Hematopoietic multipotent progenitor cell treated with erythropoietin and hydrocortisone succinate and interleukin-3 and kit ligand, for 4 days (in vitro differentiated cells): ENCODE results near the gene SELENON.
A peak's percentile ranks its signal among the peaks of the same experiment; 100 is the strongest.

Experiments used
- DNase-seq: peaks from one replicate; pipeline ENCODE4 v3.0.0-alpha.2; 2015

The SELENON gene

DNA sequence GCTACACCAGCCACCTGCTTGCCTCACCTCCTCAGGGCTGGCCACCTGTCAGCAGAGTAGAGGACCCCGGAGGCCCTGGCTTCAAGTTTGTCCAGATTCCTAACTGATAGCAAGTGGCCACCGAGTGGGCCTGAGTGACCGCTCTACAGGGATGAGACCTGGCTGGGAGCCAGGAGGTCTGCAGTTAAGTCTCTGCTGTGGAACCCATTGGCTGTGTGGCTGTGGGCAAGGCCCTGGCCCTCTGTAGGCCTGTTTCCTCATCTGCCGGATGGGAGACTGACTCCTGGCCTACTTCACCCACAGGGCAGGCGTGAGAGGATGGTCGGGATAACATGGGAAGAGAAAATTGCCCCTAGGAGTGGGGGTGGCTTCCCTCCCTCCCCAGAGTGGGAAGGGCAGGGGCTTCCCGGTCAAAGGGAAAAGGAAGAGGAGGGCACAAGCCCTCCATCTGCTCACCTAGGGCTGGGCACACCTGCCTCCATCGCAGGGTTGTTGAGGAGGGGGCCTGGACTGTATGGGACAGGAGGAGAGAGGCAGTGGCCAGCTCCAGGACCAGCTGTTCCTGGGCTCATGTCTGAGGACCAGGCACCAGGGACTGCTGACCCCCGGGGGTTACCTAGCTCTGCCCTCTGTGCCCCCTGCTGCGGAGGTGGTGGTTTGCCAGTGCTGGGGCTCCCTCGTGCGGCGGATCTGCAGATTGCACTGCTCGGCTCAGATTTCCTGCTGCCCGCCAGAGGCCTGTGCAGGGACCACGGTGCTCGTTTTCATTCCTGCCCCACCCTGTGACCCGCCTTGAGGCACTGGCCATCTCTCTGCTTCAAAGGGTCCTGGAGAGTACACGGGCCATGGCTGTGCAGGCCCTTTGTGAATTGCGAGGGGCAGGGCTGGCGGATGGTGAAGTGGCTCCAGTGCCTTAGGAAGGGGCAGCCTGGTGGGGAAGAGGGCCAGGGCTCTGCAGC, 10.6 kb downstream of the SELENON start:
- peak; percentile 82 for DNase-seq

DNA sequence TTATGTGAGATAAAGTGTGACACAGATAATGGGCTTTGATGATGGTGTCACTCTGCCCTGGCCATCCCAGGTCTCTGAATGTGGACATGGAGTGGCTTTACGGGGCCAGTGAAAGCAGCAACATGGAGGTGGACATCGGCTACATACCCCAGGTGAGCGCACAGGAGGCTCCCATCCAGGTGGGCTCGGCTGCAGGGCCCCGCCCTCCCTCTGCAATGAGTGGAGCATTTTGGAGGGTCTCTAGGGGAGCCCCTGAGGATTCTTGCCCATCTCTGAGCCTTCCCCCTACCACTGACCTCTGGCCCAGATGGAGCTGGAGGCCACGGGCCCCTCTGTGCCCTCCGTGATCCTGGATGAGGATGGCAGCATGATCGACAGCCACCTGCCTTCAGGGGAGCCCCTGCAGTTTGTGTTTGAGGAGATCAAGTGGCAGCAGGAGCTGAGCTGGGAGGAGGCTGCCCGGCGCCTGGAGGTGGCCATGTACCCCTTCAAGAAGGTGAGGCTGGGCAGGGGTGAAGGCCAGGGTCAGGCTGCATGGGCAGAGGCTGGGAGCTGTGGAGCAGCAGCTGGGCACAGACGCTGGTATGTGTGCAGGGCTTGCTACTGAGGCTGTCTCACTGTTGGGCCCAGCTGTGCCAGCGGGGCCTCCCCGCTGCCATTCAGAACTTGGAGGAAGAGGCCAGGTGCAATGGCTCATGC, 11.5 kb downstream of the SELENON start:
- no peak for DNase-seq

DNA sequence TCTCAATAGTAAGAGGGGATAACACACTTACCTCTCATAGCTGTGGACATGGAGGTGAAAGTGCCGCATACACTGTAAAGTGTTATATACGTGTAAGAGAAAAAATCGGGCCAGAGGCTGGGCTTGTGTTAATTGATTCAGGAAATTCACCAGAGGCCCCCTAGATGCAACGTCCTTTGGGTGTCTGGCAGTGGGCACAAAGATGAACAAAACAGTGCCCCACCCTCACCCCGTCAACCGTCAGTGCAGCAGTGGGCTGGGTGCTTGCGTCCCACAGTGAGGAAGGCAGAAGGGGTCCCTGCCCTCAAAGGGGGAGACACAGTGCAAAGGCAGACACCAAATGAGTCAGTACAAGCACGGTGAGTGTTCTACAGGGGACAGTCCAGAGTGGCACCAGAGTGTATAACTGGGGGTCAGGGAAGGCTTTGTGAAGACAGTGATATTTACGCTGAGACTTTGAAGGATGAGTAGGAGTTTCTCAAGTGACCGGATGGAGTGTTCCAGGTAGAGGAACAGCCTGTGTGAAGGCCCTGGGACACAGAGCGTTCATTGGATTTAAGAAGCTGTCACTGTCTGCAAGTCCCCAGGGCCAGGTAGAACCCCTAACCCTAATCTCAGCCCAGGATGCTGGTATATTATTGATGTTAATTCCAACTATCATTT, 13.2 kb downstream of the SELENON start:
- DNase-seq: no peak

DNA sequence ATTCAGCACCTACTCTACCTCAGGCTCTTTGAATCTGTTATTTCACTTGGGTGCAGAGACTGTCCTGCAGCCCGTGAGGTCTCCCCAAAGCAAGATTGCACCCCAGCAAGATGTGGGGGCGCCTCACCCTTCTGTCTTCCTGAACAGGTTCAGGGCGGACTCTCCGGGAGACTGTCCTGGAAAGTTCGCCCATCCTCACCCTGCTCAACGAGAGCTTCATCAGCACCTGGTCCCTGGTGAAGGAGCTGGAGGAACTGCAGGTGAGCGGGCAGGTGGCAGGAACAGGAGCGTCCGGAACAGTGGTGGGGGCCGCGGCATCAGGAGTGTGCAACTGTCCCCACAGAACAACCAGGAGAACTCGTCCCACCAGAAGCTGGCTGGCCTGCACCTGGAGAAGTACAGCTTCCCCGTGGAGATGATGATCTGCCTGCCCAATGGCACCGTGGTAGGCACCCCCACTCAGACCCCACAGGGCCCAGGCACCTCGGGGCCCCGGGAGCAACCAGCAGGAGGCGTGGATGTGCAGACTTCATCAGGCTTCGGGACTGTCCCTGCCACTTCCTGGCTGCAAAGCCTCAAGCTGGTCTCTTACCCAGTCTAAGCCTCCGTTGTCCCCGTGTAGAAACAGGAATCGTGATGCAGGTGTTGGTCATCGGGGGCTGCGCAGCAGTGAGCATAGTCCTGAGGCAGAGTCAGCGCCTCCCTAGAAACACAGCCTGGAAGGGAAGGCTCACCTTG, 13.9 kb downstream of the SELENON start:
- no peak for DNase-seq

DNA sequence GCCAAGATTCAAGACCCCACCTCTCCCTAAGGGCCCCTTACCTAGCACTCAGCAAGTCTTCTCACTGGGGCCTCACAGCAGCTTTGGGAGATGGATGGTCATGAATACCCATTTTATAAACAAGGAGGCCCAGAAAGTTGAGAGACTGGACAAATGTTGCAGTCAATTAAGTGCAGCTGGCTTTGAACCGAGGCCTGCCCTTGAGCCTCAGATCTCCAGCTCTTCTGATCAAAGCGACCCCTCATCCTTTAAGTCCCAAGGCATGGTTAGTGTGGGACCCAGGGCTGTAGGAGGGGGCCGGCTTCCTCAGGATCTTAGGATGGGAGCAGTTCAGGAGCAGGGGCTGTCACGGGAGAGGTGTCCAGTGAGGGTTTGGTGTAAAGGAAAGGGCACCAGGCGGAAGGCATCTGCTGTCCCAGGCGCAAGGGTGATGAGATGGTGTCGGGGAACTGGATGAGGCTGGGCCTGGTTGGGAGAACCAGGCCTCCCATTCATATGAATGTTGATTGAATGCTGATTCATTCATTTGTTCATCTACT, 14.6 kb downstream of the SELENON start:
- no peak for DNase-seq

DNA sequence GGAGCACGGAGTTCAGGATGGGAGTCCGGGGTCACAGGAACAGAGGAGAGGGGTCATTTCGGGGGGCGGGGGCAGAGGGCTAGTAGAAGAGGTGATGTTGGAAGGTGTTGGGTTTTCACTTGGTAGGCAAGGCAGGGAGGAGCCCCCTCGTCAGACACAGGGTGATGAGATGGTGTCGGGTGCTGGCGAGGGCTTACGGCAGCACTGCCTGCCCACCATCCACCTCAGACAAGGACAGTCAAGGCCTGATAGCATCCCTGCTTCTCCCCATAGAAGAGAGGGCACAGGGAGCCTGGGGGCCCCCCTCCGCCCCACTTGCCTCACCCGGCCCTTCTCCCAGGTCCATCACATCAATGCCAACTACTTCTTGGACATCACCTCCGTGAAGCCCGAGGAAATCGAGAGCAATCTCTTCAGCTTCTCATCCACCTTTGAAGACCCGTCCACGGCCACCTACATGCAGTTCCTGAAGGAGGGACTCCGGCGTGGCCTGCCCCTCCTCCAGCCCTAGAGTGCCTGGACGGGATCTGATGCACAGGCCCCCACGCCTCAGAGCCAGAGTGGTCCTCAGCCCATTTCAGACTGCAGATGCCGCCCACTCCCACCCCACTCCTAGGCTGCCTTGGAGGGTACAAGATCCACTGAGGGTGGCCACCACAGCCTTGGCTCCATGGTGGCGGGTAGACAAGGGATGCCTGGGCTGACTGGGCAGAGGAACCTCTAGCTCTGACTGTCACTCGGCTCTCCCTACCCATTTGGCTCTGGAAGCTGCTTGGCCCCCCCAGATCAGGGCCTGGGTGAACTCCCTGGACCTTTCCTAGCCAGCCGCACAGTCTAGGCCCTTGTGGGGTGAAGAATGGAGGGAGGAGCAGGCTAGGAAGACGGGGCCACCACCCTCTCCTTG, 15.5 kb downstream of the SELENON start:
- DNase-seq: no peak

DNA sequence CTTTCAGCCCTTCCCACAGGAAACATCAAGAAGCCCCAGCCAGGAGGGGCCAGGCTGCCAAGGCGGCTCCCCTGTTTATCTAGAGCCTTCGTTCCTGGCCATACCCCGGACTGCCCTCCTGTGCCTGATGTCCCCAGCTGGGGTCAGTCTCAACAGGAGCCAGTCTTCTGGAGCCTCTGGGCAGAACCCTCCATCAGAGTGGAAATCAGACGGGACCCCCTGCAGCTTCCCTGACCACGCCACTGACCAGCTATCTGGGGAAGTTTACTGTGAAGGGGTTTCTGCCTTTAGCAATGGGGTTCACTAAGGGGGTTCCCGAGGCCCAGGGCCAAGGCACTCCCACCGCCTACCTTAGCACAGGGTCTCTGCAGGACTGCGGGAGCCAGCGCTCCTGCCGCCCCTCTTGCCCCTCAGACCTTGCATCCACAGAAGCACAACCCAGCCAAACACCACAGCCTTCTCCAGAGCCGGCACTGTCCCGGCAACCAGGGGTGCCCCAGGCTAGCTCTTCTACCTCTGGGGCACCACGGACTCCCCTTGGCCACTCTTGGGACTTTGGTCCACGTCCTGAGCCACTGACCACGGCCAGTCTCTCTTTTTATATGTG, 16.2 kb downstream of the SELENON start:
- no peak for DNase-seq

DNA sequence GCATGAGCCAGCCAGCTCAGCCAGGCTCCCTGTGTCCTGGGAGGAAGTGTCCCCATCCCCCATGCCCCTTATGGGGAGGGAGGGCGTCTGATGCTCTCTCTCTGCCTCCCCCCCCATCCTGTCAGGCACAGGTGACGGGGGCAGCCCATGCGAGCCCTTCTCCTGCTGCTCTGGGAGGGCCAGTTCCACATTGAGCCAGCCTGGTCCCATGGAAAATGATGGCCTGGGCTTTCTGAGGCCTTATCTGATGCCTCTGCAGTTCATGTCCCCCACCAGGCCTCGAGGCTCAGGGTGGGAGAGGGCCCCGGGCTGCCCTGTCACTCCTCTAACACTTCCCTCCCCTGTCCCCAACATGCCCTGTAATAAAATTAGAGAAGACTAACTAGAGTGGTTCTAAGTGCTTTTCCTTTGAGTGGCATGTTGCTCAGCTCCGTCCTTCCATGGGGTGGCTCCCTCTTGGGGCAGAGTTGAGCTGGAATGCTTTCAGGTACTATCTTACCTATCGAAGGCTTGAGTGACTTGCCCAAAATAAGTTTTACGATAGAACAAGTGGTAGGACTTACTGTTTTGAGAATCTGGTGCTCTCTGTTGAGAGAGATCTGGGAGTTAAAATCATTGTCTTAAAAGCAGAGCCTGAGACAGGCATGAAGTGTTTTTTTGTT, 18.0 kb downstream of the SELENON start:
- DNase-seq: no peak

DNA sequence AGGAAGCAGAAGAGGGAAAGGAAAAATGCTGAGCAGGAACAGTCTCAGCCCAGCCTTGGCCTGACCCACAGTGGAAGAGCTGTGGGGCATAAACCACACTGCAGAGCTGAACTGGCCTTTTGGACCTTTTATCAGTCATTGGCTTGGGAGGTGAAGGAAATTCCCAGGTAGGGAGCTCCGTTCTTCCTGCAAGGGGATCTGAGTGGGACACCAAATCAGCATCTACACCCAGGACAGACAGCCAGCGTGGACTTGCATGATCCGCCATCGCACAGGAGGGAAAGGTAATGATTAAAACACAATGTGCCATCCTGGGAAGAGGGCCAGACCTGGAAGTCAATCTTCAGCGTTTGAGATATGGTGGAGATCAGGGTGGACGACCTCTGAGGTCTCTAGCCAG, 18.6 kb downstream of the SELENON start:
- no peak for DNase-seq

DNA sequence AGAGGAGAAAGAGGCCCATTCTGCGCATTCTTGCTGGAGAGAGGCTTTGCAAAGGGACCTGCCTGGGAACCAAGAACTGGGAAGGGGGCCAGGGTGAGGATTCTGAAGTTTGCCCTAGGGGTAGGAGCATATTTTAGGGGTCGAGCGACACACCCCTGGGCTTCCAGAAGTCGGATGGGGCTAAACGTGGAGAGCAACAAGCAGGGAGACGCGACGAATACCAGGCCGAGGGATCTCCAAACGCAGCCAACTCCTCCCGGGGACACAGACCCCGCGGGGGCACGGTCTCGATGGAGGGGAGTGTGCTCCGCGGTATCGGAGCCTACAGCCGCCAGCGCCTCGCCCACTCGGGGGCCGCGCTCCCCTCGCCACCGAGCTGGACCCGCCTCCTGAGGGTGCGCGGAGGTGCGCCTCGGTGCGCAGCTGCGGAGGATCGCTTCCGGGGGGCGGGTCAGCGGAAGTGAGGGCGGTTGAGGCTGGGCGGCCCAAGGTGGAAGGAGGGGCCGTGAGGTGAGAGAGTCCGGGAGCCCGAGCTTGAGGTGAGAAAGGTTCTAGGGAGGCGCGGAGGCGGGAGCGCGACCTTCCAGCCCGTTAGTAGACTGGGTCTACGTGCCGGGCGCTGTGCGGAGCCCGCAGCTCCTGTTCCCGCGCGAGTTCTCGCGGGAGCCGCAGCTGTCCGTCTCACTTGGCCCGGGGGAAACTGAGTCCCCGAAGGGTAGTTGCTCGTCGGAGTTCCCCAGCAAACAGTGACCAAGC, 19.7 kb downstream of the SELENON start, which contains the start of gene MTFR1L:
MTFR1L (plus strand) TSS at position 464 of the 756 bp plus-strand sequence. CDS start 3,151 bp downstream, outside the sequence.
- peak; percentile 94 for DNase-seq

DNA sequence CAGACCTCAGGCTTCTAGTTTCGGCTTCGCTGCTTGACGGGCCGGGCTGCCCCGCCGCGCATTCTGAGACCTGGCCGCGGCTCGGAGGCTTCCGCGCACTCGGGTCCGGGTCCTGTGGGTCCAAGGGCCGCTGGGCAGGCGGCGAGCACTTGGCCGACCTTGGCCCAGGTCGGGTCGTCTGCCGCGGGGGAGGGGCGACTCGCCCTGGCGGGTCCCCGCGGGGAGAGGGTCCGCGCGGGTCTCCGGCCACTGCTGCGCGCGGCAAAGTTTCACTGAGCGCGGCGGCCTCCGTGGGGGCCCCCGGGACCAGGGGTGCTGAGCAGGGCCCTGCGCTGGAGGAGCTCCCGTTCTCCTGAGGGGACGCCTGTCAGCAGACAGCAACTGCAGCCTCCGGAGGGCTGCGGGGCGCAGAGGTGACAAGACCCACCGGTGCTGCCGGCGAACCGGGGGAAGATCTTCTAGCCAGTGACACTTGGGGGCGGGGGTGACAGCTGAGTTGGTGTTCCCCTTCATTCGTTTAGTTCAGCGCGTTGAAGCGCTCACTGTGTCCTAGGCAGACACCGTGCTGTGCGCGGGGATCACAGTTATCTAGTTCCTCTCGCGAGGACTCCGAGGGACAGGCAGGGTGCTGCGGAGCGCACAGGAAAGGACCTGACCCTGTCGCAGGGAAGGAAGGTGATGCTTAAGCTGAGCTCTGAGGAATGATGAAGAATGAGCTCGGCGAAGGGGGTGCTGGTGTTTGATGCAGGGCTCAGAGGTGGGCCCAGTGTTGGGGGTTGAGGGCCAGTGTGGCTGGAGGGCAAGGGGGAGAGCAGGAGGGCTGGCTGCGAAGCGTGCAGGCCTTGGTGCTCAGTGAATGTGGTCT, 20.5 kb downstream of the SELENON start:
- DNase-seq: peak; percentile 90

DNA sequence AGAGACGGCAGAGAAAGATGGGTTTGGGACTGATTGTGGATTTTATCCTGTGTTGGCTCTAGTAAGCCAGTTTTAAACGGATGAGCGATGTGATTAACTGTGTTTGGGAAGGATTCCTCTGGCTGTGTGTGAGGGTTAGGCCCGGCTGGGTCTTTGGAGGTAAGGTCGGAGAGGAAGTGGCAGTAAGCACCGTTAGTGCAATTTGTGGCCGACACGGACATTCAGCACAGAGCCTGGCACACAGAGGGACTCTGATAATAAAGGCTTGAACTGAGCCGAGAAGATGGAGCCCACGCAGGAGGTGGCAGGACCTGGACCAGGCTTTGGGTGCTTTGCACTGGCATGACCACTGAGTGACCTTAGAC, 21.1 kb downstream of the SELENON start:
- DNase-seq: peak; percentile 41

DNA sequence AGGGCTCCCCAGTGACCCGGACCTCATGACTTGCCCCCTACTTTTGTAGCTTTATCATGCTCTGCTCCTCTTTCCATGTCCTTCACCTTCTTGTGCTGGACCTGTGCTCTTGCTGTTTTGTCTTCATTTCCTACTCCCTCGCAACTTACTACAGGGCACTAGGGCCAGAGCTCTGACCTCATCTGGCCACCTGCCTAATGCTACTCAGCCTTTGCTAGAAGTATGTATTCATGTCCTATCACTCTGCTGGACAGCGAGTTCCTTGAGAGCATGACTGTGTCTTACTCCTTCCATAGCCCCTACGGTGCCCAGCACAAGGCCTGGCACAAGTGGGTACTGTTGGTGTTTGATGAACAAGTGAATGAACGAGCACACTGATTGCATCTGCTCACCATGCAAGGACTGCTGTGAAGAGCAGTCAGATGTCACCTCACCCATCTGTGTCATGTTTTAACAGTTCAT, 21.7 kb downstream of the SELENON start:
- DNase-seq: no peak

DNA sequence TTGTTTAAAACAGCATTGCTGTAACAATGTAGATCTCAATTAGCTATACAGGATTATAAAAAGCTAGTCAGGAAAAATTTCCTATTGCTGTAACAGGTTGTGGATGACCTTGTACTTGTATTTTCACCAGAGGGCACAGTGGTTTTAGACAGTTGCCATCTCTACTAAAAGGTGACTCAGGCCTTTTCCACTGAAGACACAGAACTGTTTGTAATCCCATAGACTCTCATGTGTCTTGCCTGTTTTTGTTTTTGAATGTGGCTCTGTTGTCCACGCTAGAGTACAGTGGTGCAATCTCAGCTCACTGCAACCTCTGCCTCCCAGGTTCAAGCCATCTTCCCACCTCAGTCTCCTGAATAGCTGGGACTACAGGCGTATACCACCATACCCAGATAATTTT, 25.6 kb downstream of the SELENON start:
- DNase-seq: no peak

DNA sequence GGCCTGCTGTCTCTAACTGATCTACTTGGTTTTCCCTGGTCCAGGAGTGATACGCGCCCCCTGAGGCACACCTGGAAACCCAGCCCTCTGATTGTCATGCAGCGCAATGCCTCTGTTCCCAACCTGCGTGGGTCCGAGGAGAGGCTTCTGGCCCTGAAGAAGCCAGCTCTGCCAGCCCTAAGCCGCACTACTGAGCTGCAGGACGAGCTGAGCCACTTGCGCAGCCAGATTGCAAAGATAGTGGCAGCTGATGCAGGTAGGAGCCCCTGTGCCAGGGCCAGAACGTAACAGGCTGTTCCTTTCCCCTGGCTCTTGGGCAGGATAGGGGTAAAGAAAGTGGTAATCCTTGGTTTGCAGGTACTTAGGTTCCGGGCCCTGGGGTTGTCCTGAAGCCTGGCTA, 26.6 kb downstream of the SELENON start:
- no peak for DNase-seq

DNA sequence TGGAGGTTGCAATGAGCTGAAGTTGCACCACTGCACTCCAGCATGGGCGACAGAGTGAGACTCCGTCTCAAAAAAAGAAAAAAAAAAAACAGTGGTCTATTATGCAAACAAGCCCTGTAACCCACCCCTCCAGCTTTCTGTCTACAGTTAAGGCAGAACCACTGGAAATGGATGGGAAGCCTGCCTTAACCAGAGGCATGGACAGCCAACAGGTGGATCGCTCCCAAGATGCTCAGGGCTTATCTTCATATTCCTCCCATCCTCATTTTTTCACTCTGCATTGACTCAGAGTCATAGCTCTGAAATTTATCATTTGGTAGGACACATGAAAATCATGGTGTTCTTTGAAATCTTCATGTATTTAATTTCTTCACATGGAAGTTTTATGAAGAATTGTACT, 28.5 kb downstream of the SELENON start:
- no peak for DNase-seq

DNA sequence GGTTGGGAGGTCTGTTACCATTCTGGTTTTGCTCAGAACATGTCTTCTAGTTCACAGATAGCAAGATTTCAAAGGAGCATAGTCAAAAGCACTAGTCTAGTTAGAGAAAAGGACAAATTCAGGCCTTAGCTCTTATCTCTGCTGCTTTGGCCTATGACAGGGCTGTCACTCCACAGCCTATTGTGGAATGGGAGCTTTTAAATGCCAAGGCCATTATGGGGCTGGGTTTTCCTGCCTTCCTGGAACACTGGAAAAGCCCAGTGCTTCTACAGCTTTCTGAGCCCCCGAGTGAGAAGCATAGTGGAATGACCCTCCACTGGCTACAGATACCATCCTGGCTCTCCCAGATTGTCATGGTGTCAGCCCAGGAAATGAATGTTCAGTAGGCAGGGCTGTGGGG, 29.1 kb downstream of the SELENON start:
- DNase-seq: peak; percentile 9

DNA sequence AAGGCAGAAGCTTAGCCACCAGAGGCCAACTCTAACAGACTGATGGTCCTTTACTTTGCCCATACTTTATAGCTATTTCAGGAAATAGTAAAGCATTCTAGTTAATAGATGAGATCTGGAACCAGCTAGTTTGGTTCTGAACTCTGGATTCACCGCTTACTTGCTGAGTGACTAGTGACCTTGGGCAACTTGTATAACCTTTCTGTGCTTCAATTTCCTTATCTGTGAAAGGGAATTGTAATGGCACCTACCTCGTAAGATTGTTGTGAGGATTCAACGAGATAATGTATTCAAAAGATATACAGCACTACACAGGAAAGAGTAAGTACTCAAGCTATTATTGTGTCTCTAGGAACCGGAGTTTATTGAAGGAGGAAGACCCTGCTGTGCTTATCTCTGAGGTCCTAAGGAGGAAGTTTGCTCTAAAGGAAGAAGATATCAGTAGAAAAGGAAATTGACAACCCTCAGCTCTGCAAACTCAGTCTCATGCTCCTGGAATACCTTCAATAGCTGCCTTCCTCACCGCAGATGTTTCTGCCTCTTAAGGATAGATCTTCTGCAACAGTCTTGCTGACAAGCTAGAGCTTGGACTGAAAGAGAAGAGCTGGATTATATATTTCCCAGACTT, 31.7 kb downstream of the SELENON start:
- DNase-seq: peak; percentile 72
